NCI-H1105 treated with DMSO at 0.1 percent for 48 hours (cell line): ENCODE data around the gene MAGI3.
A peak's percentile ranks its signal among the peaks of the same experiment; 100 is the strongest.

Experiments
- DNase-seq: peaks from one replicate; lab custom pipeline; 2025; lab: John Stamatoyannopoulos, UW

Gene MAGI3

DNA sequence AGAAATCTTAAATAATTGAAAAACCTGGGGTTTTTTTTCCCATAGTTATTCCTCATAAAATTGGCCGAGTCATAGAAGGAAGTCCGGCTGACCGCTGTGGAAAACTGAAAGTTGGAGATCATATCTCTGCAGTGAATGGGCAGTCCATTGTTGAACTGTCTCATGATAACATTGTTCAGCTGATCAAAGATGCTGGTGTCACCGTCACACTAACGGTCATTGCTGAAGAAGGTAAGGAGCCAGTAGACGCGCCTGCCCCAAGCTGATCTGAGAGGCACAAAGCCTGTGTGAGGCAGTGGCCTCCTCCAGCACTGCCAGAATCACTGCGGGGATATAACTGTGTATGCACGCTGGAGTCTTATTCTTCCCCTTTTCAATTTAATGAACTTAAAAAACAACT lies 268.7 kb downstream of the MAGI3 start:
- DNase-seq, result no peak

DNA sequence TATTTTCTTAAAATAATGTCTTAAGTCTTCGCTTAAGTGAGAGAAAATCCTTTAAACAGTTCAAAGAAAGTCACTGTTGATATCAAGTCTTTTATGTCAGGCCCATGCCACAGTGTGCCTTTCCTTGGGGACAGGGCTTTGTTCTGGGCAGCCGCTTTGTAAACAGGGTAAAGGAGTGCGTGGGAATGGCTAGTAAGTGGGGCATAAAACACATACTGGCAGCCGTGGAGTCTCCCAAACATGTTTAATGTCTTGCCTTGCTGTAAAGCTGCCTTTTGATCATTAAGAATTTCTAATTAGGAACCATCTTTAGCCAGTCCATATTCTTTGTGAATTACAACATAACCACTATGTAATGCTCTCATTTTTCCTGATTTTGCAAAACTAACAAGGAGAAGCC lies 269.2 kb downstream of the MAGI3 start:
- no peak for DNase-seq

DNA sequence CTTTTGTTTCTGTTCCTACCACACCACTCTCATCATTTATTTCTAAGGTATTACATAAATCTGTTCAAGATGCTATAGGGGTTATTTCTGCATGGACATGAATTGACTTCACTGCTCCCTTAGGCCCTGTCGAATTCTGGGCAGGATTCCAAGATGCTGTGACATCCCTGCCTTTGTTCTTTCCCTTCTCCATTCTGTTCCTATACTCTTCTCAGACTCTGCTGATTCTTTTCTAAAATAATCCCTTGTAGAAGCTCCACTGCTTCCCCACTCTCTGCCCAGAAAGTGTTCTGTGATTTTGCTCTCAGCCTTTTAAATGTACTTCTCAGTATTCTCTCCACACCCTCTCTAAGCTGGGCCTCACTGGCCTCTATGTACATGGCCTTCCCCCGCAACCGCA lies 269.8 kb downstream of the MAGI3 start:
- peak; percentile 42 for DNase-seq

DNA sequence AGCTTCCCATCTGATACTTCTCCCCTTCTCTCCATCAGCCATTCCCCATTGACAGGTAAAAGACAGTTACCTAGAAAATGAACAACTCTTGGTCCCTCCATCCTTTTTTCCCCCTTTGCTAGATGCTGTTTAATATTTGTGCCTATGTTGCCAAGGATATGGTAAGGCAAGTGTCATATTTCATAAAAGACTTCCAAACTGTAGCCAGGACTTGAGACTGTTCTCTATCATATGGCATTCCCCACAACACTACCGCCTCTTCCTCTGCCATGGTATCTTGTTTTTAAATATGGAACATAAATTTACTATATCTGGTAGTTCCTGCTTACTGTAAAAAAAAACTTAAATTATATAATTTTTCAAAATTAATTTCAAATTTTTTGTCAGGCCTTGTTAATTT lies 271.8 kb downstream of the MAGI3 start:
- no peak for DNase-seq

DNA sequence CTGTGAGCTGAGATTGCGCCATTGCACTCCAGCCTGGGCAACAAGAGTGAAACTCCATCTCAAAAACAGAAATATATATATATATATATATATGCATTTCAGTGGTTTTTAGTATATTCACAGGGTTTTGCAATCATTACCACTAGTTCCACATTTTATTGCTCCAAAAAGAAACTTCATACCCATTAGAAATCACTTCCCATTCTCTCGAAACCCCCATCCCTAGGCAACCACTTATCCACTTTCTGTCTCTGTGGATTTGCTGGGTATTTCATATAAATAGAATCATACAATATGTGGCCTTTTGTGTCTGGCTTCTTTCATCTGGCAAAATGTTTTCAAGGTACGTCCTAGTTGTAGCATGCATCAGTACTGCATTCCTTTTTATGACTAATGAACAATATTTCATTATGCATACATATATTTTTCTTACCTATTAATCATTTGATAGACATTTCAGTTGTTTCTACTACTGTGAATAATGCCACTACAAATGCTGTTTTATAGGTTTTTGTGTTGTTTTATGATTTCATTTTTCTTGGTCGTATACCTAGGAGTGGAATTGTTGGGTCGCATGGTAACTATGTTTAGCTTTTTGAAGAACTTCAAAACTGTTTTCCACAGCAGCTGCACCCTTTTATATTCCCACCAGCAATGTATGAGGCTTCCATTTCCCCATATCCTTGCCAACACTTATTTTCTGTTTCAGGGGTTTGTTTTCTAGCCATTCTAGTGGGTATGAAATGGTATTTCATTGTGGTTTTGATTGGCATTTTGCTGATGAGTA lies 273.0 kb downstream of the MAGI3 start:
- no peak for DNase-seq

DNA sequence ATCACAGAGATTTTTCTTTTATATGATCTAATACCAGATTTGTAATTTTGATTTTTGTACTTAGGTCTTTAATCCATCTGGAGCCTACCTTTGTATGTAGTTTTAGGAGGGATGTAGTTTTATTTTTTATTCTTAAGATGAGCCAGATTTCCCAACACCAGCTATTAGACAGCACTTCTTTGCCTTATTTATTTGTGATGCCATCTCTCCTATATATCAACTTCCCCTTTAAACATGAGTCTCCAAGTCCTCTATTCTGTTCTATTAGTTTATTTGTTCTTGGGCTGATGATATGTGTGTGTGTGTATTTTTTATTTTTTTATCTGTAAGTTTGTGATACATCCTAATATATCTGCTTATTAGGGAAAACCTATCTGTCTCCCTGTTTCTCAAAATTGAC lies 274.8 kb downstream of the MAGI3 start:
- no peak for DNase-seq

DNA sequence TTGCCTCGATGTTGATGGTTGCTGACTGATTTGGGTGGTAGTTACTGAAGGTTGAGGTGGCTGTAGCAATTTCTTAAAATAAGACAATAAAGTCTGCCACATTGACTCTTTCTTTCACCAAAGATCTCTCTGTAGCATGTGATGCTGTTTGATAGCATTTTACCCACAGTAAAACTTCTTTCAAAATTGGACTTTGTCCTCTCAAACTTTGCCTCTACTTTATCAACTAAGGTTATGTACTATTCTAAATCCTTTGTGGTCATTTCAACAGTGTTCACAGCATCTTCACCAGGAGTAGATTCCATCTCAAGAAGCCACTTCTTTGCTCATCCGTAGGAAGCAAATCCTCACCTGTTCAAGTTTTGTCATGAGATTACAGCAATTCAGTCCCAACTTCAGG lies 275.8 kb downstream of the MAGI3 start:
- DNase-seq, result no peak

DNA sequence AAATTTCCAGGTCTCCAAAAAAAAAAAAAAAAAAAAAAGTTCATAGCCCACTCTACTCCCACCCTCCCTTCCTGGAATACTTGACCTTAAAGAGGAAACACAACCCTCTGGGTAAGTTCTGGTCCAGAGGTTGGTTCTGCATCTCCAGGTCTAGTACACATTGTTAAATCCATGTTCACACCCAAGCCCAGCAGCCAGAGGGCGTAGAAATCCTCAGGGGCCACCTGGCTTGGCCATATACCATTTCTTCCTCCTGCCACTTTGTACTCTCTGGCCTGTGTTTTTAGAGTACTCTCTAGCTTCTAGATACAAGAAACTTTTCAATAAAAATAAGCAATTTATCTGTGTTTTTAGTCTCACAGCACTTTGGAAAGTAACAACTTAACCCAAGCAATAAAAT lies 279.7 kb downstream of the MAGI3 start:
- no peak for DNase-seq

DNA sequence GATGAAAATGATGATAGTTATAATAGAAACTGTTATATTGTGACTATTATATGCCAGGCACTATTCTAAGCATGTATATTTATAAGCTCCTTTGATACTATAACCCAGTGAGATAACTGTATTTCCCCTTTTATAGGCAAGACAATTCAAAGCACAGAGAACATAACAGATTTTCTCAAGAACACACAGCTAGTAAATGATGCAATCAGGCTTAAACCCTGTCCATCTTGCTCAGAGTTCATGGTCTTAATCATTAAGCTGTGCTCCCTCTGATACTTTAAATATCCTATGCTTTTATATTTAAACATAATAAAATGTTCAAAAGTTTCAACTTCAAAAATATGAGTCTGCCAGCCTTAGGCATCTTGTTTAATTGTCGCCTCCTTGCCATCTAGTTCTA lies 280.3 kb downstream of the MAGI3 start:
- no peak for DNase-seq

DNA sequence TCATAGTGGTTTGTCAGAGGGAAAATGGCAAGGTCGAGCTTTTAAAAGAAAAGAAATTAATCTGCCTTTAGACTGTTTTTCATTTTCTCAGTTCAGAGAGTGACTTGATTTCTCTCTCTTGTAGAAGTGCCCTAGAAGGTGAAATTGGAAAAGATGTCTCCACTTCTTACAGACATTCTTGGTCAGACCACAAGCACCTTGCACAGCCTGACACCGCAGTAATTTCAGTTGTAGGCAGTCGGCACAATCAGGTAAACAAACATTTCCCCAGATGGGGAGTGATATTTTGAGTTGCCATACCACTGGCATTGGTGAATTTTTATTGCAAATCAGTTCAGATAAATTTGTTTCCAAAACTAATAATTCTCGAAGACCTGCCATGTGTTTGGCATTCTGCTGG lies 282.2 kb downstream of the MAGI3 start:
- DNase-seq, result no peak

DNA sequence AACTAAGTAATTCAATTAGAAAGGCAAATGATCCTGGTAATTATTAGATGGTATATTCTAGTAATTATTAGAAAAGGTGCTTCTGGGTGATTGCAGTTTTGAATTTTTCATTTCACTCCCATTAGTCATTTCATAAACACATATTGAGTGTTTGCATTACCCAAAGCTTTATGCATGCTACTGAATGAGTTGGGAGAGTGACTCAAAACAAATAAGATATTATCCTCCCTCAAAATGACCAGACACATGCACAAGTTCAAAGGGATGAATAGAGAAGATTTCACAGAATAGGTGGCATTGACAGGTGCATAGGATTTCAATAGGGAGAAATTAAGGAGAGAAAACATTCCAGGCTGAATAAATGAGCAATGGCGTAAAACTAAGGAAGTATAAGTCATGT lies 284.3 kb downstream of the MAGI3 start:
- no peak for DNase-seq

DNA sequence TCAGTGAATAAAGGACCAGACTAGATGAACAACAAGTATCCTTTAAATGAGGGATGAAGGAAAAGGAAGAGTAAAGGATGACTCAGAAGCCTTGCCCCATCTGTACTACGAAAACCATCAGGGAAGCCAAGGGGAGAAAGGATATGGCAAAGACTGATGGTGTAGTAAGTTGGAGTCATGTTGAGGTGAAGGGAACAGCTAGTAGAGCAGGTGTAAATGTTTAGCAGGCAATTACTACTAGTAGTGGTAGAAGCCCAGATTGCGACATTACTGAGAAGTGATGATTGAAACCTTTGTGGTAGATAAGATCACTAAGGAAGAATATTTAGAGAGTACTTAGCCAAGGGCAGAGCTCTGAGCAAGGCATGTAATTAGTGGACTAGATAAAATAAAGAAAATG lies 285.0 kb downstream of the MAGI3 start:
- DNase-seq, result no peak

DNA sequence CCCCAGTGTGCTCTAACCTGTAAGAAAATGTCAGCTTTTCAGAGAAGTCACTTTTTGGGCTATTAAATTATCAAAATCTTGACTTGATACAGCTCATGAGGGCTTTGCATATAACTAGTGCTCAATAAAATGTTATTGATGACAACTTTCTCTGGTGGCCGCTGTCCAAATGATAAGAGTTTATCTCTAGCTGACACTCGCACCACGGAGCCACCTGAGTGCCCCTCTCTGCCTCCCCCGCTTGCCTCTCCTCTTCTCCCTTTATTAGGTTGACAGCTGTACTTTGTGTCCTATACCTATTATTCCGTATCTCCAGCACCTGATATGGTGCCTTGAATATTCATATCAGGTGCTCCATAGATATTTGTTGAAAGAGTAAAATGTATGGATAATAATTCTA lies 286.2 kb downstream of the MAGI3 start:
- DNase-seq, result no peak

DNA sequence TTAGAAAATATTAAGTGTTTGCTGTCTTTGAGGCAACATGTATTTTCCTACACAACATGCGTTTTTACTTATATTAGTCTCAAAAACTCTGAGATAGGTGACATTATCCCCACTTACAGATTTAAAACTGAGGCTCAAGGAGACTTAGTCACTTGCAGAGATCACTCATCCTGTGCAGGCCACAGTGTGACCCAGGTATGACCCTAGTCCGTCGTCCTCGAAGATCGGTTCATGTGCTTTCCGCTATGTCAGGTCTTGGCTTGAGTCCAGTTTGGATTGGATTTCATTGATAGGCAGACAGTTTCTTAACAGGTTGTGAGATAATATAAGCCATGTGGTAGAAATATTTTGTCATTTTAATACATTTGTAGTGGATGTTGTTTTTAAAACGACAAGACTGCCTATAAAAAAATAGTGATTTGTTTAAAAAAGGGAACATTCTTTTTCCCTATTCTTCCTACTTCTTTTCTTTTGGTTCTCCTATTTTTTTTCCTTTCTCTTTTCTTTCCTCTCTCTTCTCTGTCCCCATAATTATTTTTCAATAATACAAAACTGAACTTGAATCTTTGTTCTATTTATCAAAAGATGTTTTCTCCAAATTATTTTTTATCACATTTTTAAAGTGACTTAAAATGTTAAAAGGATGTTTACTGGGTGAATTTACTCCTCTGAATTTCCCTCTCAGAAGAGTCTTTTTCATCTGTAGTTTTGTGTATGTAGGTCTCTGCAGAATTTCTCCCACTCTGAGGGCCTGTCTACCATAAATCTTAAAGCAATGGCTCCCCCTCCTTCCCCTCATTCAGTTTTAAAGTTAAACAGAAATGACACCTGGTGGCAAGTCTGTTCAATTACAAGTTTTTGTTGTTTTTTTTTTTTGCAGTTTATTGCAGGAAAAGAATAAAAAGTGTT lies 287.2 kb downstream of the MAGI3 start:
- DNase-seq, result peak; percentile 69

DNA sequence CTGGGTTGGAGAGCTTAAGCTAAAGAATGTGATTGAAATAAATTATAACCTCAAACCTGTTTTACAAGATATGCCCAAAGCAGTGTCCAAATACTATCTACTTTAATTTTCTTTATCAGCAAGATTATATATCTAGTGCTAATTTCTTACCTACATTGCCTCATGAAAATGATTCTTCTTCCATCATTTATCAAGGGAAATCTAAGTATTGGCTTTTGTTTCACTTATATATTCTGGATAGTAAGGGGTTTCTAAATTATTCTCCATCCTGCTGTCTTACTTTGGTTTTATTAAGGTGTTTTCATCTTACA lies 287.8 kb downstream of the MAGI3 start:
- no peak for DNase-seq

DNA sequence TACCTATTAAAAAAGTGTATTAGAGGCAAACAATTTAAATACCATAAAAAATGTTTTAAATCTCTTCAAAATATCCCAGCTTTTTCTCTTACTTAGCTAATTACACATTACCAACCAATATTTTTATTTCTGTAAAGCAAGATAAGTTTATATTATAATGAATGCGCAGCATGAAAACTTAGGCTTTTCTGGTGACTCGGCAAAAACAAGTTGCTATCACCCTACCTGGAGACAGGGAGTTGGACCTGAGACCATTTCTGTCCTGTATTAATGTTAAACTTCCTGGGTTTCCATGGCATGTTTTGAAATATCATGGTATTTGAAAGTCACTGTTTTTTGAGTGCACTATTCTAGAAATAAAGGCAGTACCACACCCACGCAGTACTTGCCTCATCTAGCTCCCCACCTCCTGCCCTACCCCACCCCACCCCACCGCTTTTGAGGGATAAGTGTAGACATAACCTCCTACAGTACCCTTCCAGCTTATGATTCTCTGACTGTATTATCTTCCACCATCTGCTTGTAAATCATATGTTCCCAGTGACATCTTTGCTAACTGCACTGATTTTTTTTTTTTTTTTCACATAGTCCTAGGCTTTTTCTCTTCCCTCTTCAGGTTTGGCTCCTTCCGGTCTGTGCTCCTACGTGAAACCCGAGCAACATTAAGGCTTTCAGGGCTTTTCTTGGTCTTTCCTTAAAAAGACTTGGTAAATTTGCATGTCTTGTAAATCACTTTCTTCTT lies 291.5 kb downstream of the MAGI3 start:
- DNase-seq, result no peak

DNA sequence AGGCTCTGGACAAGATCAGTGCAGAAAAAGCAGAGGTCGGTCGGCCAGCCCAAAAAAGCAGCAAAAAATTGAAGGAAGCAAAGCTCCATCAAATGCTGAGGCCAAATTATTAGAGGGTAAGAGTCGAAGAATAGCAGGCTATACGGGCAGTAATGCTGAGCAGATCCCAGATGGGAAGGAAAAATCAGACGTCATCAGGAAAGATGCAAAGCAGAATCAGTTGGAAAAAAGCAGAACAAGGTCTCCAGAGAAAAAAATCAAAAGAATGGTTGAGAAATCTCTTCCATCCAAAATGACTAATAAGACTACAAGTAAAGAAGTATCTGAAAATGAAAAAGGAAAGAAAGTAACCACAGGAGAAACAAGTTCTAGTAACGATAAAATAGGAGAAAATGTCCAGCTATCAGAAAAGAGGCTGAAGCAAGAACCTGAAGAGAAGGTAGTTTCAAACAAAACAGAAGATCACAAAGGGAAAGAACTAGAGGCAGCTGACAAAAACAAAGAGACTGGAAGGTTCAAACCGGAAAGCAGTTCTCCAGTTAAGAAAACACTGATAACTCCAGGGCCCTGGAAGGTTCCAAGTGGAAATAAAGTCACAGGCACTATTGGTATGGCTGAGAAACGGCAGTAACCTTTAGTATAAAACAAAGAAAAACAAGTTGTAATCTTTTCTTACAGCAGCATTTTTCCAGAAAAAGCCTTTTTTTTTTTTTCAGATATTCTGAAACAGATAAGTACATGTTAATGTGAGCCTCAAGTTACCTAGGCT lies 293.3 kb downstream of the MAGI3 start:
- DNase-seq, result no peak

DNA sequence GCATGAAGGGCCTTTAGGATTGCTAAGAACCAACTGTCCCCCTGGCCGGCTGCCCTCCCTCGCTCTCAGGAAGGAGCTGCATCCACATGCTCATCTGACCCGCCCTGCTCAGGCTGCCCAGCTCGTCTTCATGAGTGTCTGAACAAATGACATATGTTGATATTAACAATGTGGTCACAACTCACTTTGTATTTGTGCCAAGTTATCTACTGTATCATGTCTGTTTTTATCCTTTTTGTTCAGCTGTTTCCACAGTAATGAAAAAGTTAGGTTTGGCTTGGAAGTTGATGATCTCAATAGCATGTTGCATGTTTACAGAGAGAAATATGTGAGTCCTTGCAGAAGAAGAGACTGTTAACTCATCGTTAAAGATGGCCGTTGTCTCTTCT lies 293.8 kb downstream of the MAGI3 start:
- no peak for DNase-seq

DNA sequence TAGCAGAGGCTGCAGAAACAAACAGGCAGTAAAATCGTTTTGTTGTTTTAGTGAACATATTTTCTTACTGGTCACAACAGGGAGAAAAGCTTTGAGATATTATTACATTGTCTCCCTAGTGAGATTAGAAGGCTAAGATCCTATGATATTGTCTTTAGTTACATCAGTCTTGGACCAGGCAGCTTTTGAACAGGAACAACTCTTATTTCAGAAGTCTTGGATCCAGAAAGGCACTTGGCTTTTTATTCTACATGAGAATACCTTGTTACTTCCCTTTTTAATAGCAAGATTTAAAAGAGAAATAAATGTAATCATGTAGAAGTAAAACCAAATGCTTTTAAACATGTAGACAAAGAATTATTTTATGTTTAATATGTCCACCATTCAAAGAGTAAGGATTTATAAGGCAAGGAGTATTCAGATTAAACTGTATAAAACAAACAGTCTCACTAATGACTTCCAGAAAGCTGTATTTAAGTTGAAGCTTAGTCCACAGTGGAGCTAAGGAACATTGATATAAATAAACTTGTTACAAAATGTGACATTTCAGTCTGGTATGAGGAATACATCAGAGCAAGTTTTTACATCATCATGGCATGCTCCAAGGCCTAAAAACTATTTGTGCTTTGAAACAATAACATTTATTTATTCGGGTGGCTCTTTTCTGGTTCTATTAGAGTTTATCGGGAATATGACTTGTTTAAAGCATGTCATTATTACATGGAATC lies 296.7 kb downstream of the MAGI3 start:
- no peak for DNase-seq

DNA sequence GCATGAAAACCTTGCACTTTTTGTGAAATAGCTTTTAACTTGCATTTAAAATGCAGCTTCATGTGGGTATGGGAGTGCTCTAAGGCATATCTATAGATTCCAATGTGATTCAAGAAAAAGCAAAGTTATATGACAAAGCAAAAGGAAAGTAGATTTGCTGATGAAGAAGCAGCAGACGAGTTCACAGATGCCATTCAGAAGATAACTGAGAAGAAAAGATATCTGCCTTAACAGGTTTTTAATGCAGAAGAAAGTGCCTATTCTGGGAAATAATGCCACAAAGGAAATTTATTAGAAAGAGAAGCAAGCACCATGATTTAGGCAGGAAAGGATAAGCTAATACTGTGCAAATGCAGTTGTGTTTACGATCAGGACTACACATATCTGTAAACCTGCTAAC lies 300.9 kb downstream of the MAGI3 start:
- DNase-seq, result no peak

DNA sequence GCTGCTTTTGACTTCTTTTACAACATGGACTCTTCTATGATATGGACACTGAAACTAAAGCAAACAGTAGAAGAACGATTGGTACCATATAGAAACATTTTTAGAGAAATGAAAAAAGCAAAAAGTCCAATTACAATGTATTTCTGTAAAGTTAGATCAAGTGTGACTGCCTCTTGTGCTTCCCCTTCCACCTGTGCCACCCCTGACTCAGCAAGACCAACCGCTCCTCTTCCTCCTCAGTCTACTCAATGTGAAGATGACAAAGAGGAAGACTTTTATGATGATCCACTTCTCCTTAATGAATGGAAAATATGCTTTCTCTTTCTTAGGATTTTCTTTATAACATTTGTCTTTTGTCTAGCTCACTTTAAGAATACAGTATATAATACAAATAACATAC lies 302.0 kb downstream of the MAGI3 start:
- DNase-seq, result no peak
